Brain microvascular endothelial cell (primary cell): ENCODE data around the gene ECHS1.
A peak's percentile ranks its signal among the peaks of the same experiment; 100 is the strongest.

Experiments
- DNase-seq: peaks from one replicate; pipeline ENCODE4 v3.0.0-alpha.2; 2020
- H3K27ac ChIP-seq: fragments of 250-450 bp; sonication (Bioruptor Pico); 2 replicates; pipeline ENCODE4 v1.5.1; 2020; ENCODE audit warnings: mild to moderate bottlenecking, moderate library complexity
- H3K27me3 ChIP-seq: fragments of 250-450 bp; sonication (Bioruptor Pico); replicated peaks from 2 replicates; pipeline ENCODE4 v1.5.1; 2020; ENCODE audit warnings: mild to moderate bottlenecking
- H3K36me3 ChIP-seq: fragments of 250-450 bp; sonication (Bioruptor Pico); replicated peaks from 2 replicates; pipeline ENCODE4 v1.5.1; 2020; ENCODE audit warnings: mild to moderate bottlenecking
- H3K4me3 ChIP-seq: 2 replicates; pipeline ENCODE4 v1.5.1; 2011; ENCODE audit warnings: low read depth, mild to moderate bottlenecking, control low read depth, low read length, moderate library complexity
- in situ Hi-C: cut with HindIII; loops from 2 replicates; pipeline ENCODE4 v1.10.0; 2017; ENCODE audit warnings: low sequenced_read_pairs, low pct_ligation_motif_present
- TF ChIP-seq, protein P1 (sequence below): IDR thresholded peaks from 2 replicates; pipeline ENCODE4 v1.5.1; 2011; ENCODE audit warnings: low read depth, mild to moderate bottlenecking, moderate library complexity, low read length, control low read depth, inconsistent platforms; ENCODE audit errors: missing control alignments

ECHS1 gene

DNA sequence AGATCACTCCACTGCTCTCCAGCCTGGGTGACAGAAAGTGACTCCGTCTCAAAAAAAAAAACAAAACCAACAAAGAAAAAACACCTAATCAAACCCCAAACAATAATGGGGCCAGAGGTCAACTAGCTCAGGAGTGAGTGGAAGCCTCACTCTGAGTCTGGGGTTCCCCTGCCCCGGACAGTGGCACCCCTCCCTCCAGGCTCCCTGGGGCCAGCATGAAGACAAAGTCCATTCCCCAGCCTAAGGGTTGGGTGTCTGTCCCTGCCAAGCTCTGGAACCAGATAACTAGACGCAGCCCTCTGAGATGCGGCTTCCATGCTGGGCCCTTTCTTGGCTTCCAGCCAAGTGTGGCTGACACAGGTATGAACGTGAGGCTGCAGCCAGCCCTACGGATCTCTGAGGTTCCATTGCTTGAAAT, 13.6 kb downstream of the ECHS1 start:
- in situ Hi-C loops = no loop called here
- Histone ChIP-seq H3K27ac (no peak overlapping the region), H3K36me3 (peaks cover 22% of the 10 kb centered on the region), H3K4me3 (no peak overlapping the region), H3K27me3 (no peaks in the 10 kb centered on the region)
- TF ChIP-seq, protein P1, sequence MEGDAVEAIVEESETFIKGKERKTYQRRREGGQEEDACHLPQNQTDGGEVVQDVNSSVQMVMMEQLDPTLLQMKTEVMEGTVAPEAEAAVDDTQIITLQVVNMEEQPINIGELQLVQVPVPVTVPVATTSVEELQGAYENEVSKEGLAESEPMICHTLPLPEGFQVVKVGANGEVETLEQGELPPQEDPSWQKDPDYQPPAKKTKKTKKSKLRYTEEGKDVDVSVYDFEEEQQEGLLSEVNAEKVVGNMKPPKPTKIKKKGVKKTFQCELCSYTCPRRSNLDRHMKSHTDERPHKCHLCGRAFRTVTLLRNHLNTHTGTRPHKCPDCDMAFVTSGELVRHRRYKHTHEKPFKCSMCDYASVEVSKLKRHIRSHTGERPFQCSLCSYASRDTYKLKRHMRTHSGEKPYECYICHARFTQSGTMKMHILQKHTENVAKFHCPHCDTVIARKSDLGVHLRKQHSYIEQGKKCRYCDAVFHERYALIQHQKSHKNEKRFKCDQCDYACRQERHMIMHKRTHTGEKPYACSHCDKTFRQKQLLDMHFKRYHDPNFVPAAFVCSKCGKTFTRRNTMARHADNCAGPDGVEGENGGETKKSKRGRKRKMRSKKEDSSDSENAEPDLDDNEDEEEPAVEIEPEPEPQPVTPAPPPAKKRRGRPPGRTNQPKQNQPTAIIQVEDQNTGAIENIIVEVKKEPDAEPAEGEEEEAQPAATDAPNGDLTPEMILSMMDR = no peak
- DNase-seq = no peak

DNA sequence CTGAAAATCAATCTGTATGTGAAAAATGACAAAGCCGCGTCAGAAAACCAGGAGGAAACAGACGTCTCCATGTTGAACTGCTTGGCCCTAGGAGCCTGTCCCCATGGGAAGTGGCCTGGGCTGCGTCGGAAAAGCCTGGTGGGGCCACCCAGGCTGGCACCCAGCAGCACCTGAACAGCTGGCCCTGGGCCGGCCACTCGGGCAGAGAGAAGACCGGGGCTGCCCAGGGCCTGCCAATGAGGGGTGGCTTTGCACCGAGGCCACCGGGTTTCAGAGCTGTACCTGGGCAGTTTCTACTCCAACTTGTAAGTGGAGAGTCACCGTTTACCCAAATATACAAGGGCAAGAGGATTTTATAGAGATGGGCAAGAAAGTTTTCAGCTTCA, 14.2 kb downstream of the ECHS1 start:
- peaks cover 15% of the 10 kb centered on the region for H3K36me3 ChIP-seq
- in situ Hi-C loops = no loop called here
- H3K4me3 ChIP-seq = no peak overlapping the region
- no peaks in the 10 kb centered on the region for H3K27me3 ChIP-seq
- TF ChIP-seq, protein P1 = no peak
- DNase-seq = no peak
- no peak overlapping the region for H3K27ac ChIP-seq

DNA sequence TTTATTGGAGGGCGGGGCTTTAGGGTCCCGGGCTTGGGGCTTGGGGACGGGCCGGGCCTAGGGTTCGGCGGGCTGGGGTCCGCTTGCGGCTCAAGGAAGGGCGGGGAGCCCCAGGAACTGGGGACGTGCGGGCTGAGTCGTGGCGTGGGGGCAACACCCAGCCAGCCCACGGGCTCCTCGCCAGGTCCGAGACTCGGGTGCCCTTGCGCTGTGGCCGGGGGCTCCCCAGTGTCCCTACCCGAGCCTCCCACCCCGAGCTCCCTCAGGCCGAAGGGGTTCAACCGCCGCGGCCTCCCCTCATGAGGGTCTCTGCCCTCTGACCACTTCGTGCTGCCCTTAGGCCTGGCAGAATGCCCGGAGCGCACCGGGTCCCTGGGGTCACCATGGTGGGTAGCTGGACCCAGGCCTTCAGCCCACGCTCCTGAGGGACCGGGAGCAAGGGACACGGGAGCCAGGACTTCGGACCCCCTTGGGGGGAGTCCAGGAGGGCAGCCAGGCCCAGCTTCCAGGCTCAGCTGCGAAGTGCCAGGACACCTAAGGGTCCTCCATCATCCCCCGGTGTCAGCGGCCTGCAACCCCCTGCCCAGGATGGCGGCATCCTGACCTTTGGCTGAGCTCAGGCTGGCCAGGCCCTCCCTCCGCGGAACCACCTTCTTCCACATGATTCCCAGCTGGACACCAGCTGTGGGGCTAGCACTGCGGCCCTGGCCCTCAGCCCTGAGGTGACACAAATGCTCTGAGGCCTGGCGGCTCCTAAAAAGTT, 14.8 kb downstream of the ECHS1 start:
- no peak for DNase-seq

DNA sequence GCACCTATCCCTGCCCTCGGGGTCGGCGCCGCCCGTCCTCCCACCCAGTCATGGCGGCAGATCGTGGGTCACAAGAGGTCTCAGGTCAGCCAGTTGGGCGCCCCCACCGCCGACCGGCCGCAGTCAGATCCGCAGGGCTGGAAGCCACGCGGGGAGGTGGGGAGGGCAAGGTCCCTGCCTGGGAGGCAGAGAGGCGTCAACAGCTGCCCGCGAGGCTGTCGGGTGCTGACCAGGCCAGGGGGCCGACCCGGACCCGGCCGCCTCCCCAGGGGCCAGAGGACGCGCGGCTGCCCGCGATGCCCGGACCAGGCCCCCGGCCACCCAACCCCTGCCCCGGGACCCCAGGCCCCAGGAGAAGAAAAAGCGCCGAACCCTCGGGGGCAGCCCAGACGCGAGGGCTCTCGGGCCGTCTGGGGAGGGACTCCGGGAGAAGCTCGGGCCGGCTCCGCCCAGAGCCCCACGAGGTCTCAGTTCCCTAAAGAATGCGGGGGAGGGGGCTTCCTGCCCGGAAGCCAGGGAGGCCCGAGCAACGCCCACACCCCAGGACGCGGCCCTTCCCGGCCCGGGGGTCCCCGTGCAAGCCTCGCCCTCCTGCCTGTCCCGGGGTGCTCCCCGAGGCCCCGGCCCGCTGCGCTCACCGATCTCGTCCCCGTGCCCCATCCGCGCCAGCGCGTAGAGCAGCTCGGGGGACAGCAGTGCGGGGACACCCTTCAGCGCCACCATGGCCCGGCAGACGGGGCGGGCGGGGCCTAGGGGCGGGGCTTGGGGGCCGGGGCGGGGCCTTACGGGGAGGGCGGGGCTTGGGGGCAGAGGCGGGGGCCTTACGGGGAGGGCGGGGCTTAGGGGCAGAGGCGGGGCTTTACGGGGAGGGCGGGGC, 15.6 kb downstream of the ECHS1 start, which contains the start of gene FUOM:
FUOM (minus strand) TSS at position 735 of the 877 bp plus-strand sequence; CDS start at position 723, 12 bp downstream.
- Histone ChIP-seq H3K4me3 (peak within 1 kb of the TSS; percentile 56), H3K27me3 (no peaks in the 10 kb centered on the region), H3K27ac (no peak within 1 kb of the TSS), H3K36me3 (peaks cover 6% of the 10 kb centered on the region)
- TF ChIP-seq, protein P1 = no peak
- peak; percentile 44 for DNase-seq
- in situ Hi-C loops = no loop called here

More for the DNA sequence above, 14.8 kb downstream of the ECHS1 start:
- no peak overlapping the region for H3K4me3 ChIP-seq
- in situ Hi-C loops = no loop called here
- no peak overlapping the region for H3K27ac ChIP-seq
- H3K27me3 ChIP-seq = no peaks in the 10 kb centered on the region
- H3K36me3 ChIP-seq = peaks cover 12% of the 10 kb centered on the region
- TF ChIP-seq, protein P1 = no peak

DNA sequence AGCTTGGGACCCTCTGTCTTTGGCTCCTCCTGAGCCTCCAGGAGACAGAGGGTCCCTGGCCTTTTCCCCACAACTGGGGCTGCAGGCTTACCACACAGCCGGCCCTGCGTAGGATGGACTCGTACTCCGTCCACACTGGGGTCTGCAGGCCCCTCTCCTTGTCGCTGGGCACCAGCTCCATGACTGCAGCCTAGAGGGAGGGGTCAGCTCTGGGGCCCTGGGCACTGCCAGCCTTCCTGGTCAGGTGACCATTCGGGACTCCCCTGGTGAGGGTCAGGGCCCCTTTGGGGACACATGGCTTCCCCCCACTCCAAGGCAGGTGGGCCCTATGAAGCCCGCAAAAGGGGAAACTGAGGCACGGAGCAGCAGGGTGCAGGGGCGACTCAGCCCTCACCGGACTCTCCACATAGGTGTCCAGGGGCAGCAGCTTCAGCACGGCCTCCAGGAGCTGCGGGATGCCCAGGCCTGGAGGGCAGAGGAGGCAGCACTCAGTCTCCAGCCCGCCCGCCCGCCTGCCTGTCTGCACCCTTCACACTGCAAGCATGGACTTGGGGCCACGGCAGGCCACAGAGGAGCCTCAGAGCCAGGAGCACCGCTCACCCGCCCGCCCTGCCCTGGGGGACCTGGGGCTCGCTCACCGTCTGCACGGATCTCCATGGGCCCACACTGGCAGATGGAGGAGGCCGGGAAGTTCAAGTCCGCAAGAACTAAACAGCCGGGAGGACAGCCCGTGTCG, 16.4 kb downstream of the ECHS1 start:
- in situ Hi-C loops = no loop called here
- Histone ChIP-seq H3K4me3 (peak overlapping the region; percentile 56), H3K27me3 (no peaks in the 10 kb centered on the region), H3K36me3 (no peaks in the 10 kb centered on the region), H3K27ac (no peak overlapping the region)
- DNase-seq = no peak
- TF ChIP-seq, protein P1 = no peak
